HCT116 (cell line): Measurements from ENCODE around the gene YTHDC2.
A peak's percentile ranks its signal among the peaks of the same experiment; 100 is the strongest.

Experiments
- CTCF ChIP-seq, 3 experiments: fragments of 200-600 bp in 1 of 3; sonication (generic) in 1 of 3; IDR thresholded peaks in 2 of 3; conservative IDR thresholded peaks in 1 of 3; 2 replicates each; pipeline ENCODE4 v1.5.1; 2012 to 2017; ENCODE audit warnings: low read depth in 2 of 3, low read length in 2 of 3, antibody characterized with exemption in 1 of 3, borderline replicate concordance in 1 of 3, control low read depth in 1 of 3, mild to moderate bottlenecking in 1 of 3, mixed read lengths in 1 of 3, mixed run types in 1 of 3, moderate library complexity in 1 of 3; ENCODE audit not compliant: insufficient read depth in 1 of 3
- EGR1 ChIP-seq: IDR thresholded peaks from 2 replicates; pipeline ENCODE4 v1.6.1; 2012; ENCODE audit warnings: low read depth
- JUND ChIP-seq: IDR thresholded peaks from 2 replicates; pipeline ENCODE4 v1.6.1; 2012
- POLR2A ChIP-seq: IDR thresholded peaks from 2 replicates; pipeline ENCODE4 v1.7.0; 2011; ENCODE audit warnings: borderline replicate concordance; ENCODE audit not compliant: insufficient read depth, insufficient read length; ENCODE audit errors: extremely low read depth
- POLR2AphosphoS5 ChIP-seq: IDR thresholded peaks from 2 replicates; pipeline ENCODE4 v1.6.1; 2011; ENCODE audit warnings: mild to moderate bottlenecking, low read depth, low read length, moderate library complexity
- RAD21 ChIP-seq: IDR thresholded peaks from 2 replicates; pipeline ENCODE4 v1.6.1; 2012; ENCODE audit warnings: low read depth, mild to moderate bottlenecking
- YY1 ChIP-seq: IDR thresholded peaks from 2 replicates; pipeline ENCODE4 v1.6.1; 2011; ENCODE audit warnings: low read length, low read depth, moderate library complexity, mild to moderate bottlenecking; ENCODE audit not compliant: insufficient replicate concordance; ENCODE audit errors: extremely low read depth
- TF ChIP-seq, protein P1 (sequence below): IDR thresholded peaks from 2 replicates; pipeline ENCODE4 v1.6.1; 2012

- no peak for TF ChIP-seq POLR2A
- peak; percentile 22 to 73 (median 54); a peak in 4 of 6 replicates for TF ChIP-seq CTCF (IDR thresholded peaks at IDR 0.05 in 2 of 3, conservative IDR thresholded peaks at IDR 0.05 in 1 of 3; ENCODE audit: borderline replicate concordance in 1 of 3, insufficient read depth in 1 of 3, low read depth in 2 of 3, low read length in 2 of 3)
- peak; percentile 78 for TF ChIP-seq RAD21
- TF ChIP-seq JUND: no peak
- TF ChIP-seq EGR1: no peak
- TF ChIP-seq YY1: no peak
- TF ChIP-seq POLR2AphosphoS5: no peak
- TF ChIP-seq, protein P1, sequence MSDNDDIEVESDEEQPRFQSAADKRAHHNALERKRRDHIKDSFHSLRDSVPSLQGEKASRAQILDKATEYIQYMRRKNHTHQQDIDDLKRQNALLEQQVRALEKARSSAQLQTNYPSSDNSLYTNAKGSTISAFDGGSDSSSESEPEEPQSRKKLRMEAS: no peak
These were observed 98.6 kb downstream of the YTHDC2 start for GRCh38 chr5:113612060-113612496.
